ENCODE measurements around the gene STMND1.

GRCh38 chr6:17083397-17083796, 18.5 kb upstream of the STMND1 start:
- no peak for TF ChIP-seq CTCF (conservative IDR thresholded peaks at IDR 0.05 in 1 of 2, IDR thresholded peaks at IDR 0.05 in 1 of 2; ENCODE audit: low read depth in 1 of 2, low read length in 2 of 2)
- TF ChIP-seq EZH2 (IDR thresholded peaks at IDR 0.05; ENCODE audit: low read length, missing control alignments): no peak

All from fibroblast of lung (primary cell).